GM23338 (cell line): ENCODE measurements around the gene ATF3. TPM values are rescaled to one million over a fixed set of nuclear protein-coding genes. Genes with fewer than 3 reads are reported as not detected.

Experiments
- ATAC-seq: fragments of 200-7000 bp; cut with Tn5 transposase; 3 replicates; pipeline ENCODE4 v1.9.1; 2020
- DNase-seq: peaks from one replicate; pipeline ENCODE4 v3.0.0-alpha.2; 2015; ENCODE audit warnings: low spot score
- H2AFZ ChIP-seq: fragments of 200-600 bp; sonication (generic); 2 replicates; pipeline ENCODE4 v1.8.0; 2016; ENCODE audit warnings: antibody characterized with exemption, mild to moderate bottlenecking, moderate library complexity
- H3F3A ChIP-seq: fragments of 200-600 bp; sonication (generic); replicated peaks from 2 replicates; pipeline ENCODE4 v1.8.0; 2017; ENCODE audit warnings: antibody characterized with exemption, mixed run types, low read depth
- H3K27ac ChIP-seq: fragments of 200-600 bp; sonication (generic); 2 replicates; pipeline ENCODE4 v1.6.1; 2016; ENCODE audit warnings: low read depth
- H3K27me3 ChIP-seq: fragments of 200-600 bp; sonication (generic); 2 replicates; pipeline ENCODE4 v1.8.0; 2016; ENCODE audit warnings: mild to moderate bottlenecking, mixed run types, moderate library complexity; ENCODE audit not compliant: insufficient read depth
- H3K36me3 ChIP-seq: fragments of 200-600 bp; sonication (generic); 2 replicates; pipeline ENCODE4 v1.8.0; 2016; ENCODE audit warnings: mild to moderate bottlenecking; ENCODE audit not compliant: insufficient read depth
- H3K4me1 ChIP-seq: fragments of 200-600 bp; sonication (generic); 2 replicates; pipeline ENCODE4 v1.8.0; 2016; ENCODE audit warnings: mild to moderate bottlenecking, moderate library complexity; ENCODE audit not compliant: insufficient read depth
- H3K4me2 ChIP-seq: fragments of 200-600 bp; sonication (generic); 2 replicates; pipeline ENCODE4 v1.7.1; 2017; ENCODE audit warnings: mixed run types
- H3K4me3 ChIP-seq: fragments of 200-600 bp; sonication (generic); 2 replicates; pipeline ENCODE4 v1.6.1; 2016; ENCODE audit warnings: mixed run types
- H3K79me2 ChIP-seq: fragments of 200-600 bp; sonication (generic); replicated peaks from 2 replicates; pipeline ENCODE4 v1.8.0; 2017; ENCODE audit warnings: mild to moderate bottlenecking; ENCODE audit not compliant: insufficient read depth
- H3K9me2 ChIP-seq: fragments of 200-600 bp; sonication (generic); 2 replicates; pipeline ENCODE4 v1.8.0; 2017; ENCODE audit not compliant: insufficient read depth
- H4K20me1 ChIP-seq: fragments of 200-600 bp; sonication (generic); replicated peaks from 2 replicates; pipeline ENCODE4 v1.8.0; 2017; ENCODE audit warnings: mild to moderate bottlenecking; ENCODE audit not compliant: insufficient read depth
- H3K27ac Mint-ChIP-seq: 2 replicates; pipeline ENCODE4 v1.8.0; 2020; ENCODE audit warnings: inconsistent platforms, mild to moderate bottlenecking, moderate library complexity, mixed read lengths
- H3K27me3 Mint-ChIP-seq: 3 replicates; pipeline ENCODE4 v1.8.0; 2022; ENCODE audit warnings: low read depth, mild to moderate bottlenecking, moderate library complexity, mixed read lengths, inconsistent platforms; ENCODE audit not compliant: insufficient read depth, poor library complexity
- H3K36me3 Mint-ChIP-seq: 3 replicates; pipeline ENCODE4 v1.8.0; 2021; ENCODE audit warnings: low read depth, mild to moderate bottlenecking, inconsistent platforms, moderate library complexity, mixed read lengths
- H3K4me1 Mint-ChIP-seq: 3 replicates; pipeline ENCODE4 v1.8.0; 2020; ENCODE audit warnings: mild to moderate bottlenecking, inconsistent platforms, mixed read lengths
- H3K4me3 Mint-ChIP-seq: 3 replicates; pipeline ENCODE4 v1.8.0; 2021; ENCODE audit warnings: moderate library complexity, mild to moderate bottlenecking, inconsistent platforms, mixed read lengths
- H3K9me3 Mint-ChIP-seq: 3 replicates; pipeline ENCODE4 v1.8.0; 2020; ENCODE audit warnings: moderate library complexity, mild to moderate bottlenecking, inconsistent platforms, mixed read lengths
- CREB1 ChIP-seq: fragments of 250-450 bp; sonication (Bioruptor Pico); IDR thresholded peaks from 2 replicates; pipeline ENCODE4 v1.5.0; 2020; ENCODE audit warnings: low read depth, mild to moderate bottlenecking, moderate library complexity
- EZH2phosphoT487 ChIP-seq: fragments of 200-600 bp; sonication (generic); IDR thresholded peaks from one replicate; pipeline ENCODE4 v1.8.1; 2018; ENCODE audit warnings: antibody characterized with exemption; ENCODE audit not compliant: unreplicated experiment
- JUNB ChIP-seq: IDR thresholded peaks from one replicate; pipeline ENCODE4 v1.6.1; 2016; ENCODE audit warnings: antibody characterized with exemption; ENCODE audit not compliant: unreplicated experiment
- NANOG ChIP-seq: IDR thresholded peaks from 2 replicates; pipeline ENCODE4 v1.6.1; 2016; ENCODE audit warnings: antibody characterized with exemption, borderline replicate concordance
- STAT1 ChIP-seq: IDR thresholded peaks from one replicate; pipeline ENCODE4 v1.6.1; 2016; ENCODE audit warnings: antibody characterized with exemption; ENCODE audit not compliant: unreplicated experiment
- ZNF114 ChIP-seq: fragments of 250-450 bp; sonication (Bioruptor Pico); IDR thresholded peaks from 2 replicates; pipeline ENCODE4 v1.5.0; 2020; ENCODE audit warnings: mild to moderate bottlenecking, moderate library complexity
- ZNF331 ChIP-seq: fragments of 250-450 bp; sonication (Bioruptor Pico); IDR thresholded peaks from 2 replicates; pipeline ENCODE4 v1.5.0; 2020; ENCODE audit warnings: low read depth, mild to moderate bottlenecking, moderate library complexity
- polyA plus RNA-seq: library from polyadenylated mRNA; unstranded; fragments of >200 nt; fragmentation: Nextera tagmentation; extraction: Ambion mirVana; gene quantifications from 2 replicates; pipeline ENCODE4 v1.2.1, GENCODE V29; 2016
- total RNA-seq: library from RNA; depleted of rRNA; stranded (reverse); fragments of >200 nt; shearing (Covaris generic); gene quantifications from 2 replicates; pipeline ENCODE4 v1.2.3, GENCODE V29; 2014
- TF ChIP-seq, protein P1 (sequence below): IDR thresholded peaks from one replicate; pipeline ENCODE4 v1.6.1; 2018; ENCODE audit warnings: antibody characterized with exemption; ENCODE audit not compliant: unreplicated experiment
- TF ChIP-seq, protein P2 (sequence below): fragments of 250-450 bp; sonication (Bioruptor Pico); IDR thresholded peaks from 2 replicates; pipeline ENCODE4 v1.5.0; 2020; ENCODE audit warnings: mild to moderate bottlenecking, moderate library complexity
- TF ChIP-seq, protein P3 (sequence below), 2 experiments: fragments of 200-600 bp in 1 of 2; sonication (generic) in 1 of 2; conservative IDR thresholded peaks; 2 replicates each; pipeline versions ENCODE4 v1.5.1 to v1.6.1; 2016 to 2017; ENCODE audit warnings: antibody characterized with exemption in 2 of 2, low read depth in 2 of 2, mild to moderate bottlenecking in 2 of 2, moderate library complexity in 1 of 2
- TF ChIP-seq, protein P4 (sequence below): IDR thresholded peaks from 2 replicates; pipeline ENCODE4 v1.6.1; 2016; ENCODE audit warnings: antibody characterized with exemption

The ATF3 gene
- total and polyA plus RNA-seq, 2 experiments from 2014 or later, result 12.6 to 17.2 TPM

DNA sequence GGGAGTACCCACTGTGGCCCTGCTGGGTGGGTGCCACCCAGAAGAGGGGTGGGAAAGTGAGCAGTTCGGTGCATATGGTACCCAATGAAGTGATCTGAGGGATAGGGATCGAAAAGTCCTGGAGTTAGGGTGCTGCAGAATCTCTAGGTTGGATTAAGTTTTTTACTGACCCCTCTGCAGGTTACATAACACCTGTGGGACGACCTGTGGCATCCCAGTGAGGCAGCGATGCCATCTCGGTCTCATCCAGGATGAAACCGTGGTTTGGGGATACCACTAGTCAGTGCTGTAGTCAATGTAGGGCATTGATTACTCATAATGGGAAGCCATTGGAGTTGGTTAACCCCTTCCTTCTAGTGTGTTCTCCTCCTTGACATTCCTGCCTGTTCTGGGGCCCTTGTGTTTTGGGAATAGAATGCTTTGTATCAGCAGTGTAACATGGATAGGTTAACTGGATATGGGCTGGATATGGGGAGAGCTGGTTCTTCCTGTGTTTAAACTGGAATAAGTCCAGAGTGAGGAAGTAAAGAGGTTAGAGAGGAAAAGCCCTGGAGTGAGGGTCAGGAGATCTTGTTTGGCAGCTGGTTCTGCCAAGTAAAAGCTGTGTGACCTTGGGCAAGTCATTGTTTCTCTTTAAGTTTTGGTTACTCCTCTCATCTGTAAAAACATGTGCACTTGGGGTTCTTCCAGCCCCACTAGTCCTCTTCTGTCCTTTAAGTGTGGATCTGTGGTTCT, 42.8 kb upstream of the ATF3 start:
- Mint-ChIP-seq H3K4me3 (no peak overlapping the region), H3K4me1 (peaks cover 11% of the 10 kb centered on the region), H3K36me3 (no peaks in the 10 kb centered on the region; the same call in 2 of the 3 replicates), H3K27me3 (no peaks in the 10 kb centered on the region), H3K27ac (no peak overlapping the region), H3K9me3 (no peaks in the 10 kb centered on the region)
- Histone ChIP-seq H3K79me2 (no peaks in the 10 kb centered on the region), H4K20me1 (no peaks in the 10 kb centered on the region), H3K9me2 (no peaks in the 10 kb centered on the region), H3K27me3 (no peaks in the 10 kb centered on the region), H3K4me2 (no peak overlapping the region), H2AFZ (no peak overlapping the region), H3F3A (no peaks in the 10 kb centered on the region), H3K27ac (no peak overlapping the region), H3K36me3 (no peaks in the 10 kb centered on the region), H3K4me1 (no peaks in the 10 kb centered on the region), H3K4me3 (no peak overlapping the region)
- no peak for ATAC-seq
- no peak for DNase-seq
- no peak for TF ChIP-seq NANOG
- TF ChIP-seq, protein P1, sequence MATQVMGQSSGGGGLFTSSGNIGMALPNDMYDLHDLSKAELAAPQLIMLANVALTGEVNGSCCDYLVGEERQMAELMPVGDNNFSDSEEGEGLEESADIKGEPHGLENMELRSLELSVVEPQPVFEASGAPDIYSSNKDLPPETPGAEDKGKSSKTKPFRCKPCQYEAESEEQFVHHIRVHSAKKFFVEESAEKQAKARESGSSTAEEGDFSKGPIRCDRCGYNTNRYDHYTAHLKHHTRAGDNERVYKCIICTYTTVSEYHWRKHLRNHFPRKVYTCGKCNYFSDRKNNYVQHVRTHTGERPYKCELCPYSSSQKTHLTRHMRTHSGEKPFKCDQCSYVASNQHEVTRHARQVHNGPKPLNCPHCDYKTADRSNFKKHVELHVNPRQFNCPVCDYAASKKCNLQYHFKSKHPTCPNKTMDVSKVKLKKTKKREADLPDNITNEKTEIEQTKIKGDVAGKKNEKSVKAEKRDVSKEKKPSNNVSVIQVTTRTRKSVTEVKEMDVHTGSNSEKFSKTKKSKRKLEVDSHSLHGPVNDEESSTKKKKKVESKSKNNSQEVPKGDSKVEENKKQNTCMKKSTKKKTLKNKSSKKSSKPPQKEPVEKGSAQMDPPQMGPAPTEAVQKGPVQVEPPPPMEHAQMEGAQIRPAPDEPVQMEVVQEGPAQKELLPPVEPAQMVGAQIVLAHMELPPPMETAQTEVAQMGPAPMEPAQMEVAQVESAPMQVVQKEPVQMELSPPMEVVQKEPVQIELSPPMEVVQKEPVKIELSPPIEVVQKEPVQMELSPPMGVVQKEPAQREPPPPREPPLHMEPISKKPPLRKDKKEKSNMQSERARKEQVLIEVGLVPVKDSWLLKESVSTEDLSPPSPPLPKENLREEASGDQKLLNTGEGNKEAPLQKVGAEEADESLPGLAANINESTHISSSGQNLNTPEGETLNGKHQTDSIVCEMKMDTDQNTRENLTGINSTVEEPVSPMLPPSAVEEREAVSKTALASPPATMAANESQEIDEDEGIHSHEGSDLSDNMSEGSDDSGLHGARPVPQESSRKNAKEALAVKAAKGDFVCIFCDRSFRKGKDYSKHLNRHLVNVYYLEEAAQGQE, result no peak
- TF ChIP-seq, protein P2, sequence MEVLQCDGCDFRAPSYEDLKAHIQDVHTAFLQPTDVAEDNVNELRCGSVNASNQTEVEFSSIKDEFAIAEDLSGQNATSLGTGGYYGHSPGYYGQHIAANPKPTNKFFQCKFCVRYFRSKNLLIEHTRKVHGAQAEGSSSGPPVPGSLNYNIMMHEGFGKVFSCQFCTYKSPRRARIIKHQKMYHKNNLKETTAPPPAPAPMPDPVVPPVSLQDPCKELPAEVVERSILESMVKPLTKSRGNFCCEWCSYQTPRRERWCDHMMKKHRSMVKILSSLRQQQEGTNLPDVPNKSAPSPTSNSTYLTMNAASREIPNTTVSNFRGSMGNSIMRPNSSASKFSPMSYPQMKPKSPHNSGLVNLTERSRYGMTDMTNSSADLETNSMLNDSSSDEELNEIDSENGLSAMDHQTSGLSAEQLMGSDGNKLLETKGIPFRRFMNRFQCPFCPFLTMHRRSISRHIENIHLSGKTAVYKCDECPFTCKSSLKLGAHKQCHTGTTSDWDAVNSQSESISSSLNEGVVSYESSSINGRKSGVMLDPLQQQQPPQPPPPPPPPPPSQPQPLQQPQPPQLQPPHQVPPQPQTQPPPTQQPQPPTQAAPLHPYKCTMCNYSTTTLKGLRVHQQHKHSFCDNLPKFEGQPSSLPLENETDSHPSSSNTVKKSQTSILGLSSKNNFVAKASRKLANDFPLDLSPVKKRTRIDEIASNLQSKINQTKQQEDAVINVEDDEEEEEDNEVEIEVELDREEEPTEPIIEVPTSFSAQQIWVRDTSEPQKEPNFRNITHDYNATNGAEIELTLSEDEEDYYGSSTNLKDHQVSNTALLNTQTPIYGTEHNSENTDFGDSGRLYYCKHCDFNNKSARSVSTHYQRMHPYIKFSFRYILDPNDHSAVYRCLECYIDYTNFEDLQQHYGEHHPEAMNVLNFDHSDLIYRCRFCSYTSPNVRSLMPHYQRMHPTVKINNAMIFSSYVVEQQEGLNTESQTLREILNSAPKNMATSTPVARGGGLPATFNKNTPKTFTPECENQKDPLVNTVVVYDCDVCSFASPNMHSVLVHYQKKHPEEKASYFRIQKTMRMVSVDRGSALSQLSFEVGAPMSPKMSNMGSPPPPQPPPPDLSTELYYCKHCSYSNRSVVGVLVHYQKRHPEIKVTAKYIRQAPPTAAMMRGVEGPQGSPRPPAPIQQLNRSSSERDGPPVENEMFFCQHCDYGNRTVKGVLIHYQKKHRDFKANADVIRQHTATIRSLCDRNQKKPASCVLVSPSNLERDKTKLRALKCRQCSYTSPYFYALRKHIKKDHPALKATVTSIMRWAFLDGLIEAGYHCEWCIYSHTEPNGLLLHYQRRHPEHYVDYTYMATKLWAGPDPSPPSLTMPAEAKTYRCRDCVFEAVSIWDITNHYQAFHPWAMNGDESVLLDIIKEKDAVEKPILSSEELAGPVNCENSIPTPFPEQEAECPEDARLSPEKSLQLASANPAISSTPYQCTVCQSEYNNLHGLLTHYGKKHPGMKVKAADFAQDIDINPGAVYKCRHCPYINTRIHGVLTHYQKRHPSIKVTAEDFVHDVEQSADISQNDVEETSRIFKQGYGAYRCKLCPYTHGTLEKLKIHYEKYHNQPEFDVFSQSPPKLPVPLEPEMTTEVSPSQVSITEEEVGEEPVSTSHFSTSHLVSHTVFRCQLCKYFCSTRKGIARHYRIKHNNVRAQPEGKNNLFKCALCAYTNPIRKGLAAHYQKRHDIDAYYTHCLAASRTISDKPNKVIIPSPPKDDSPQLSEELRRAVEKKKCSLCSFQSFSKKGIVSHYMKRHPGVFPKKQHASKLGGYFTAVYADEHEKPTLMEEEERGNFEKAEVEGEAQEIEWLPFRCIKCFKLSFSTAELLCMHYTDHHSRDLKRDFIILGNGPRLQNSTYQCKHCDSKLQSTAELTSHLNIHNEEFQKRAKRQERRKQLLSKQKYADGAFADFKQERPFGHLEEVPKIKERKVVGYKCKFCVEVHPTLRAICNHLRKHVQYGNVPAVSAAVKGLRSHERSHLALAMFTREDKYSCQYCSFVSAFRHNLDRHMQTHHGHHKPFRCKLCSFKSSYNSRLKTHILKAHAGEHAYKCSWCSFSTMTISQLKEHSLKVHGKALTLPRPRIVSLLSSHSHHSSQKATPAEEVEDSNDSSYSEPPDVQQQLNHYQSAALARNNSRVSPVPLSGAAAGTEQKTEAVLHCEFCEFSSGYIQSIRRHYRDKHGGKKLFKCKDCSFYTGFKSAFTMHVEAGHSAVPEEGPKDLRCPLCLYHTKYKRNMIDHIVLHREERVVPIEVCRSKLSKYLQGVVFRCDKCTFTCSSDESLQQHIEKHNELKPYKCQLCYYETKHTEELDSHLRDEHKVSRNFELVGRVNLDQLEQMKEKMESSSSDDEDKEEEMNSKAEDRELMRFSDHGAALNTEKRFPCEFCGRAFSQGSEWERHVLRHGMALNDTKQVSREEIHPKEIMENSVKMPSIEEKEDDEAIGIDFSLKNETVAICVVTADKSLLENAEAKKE (CRISPR knock-in tag), result no peak
- TF ChIP-seq, protein P3, sequence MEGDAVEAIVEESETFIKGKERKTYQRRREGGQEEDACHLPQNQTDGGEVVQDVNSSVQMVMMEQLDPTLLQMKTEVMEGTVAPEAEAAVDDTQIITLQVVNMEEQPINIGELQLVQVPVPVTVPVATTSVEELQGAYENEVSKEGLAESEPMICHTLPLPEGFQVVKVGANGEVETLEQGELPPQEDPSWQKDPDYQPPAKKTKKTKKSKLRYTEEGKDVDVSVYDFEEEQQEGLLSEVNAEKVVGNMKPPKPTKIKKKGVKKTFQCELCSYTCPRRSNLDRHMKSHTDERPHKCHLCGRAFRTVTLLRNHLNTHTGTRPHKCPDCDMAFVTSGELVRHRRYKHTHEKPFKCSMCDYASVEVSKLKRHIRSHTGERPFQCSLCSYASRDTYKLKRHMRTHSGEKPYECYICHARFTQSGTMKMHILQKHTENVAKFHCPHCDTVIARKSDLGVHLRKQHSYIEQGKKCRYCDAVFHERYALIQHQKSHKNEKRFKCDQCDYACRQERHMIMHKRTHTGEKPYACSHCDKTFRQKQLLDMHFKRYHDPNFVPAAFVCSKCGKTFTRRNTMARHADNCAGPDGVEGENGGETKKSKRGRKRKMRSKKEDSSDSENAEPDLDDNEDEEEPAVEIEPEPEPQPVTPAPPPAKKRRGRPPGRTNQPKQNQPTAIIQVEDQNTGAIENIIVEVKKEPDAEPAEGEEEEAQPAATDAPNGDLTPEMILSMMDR (conservative IDR thresholded peaks at IDR 0.05; ENCODE audit: low read depth in 2 of 2), result no peak
- TF ChIP-seq, protein P4, sequence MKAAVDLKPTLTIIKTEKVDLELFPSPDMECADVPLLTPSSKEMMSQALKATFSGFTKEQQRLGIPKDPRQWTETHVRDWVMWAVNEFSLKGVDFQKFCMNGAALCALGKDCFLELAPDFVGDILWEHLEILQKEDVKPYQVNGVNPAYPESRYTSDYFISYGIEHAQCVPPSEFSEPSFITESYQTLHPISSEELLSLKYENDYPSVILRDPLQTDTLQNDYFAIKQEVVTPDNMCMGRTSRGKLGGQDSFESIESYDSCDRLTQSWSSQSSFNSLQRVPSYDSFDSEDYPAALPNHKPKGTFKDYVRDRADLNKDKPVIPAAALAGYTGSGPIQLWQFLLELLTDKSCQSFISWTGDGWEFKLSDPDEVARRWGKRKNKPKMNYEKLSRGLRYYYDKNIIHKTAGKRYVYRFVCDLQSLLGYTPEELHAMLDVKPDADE, result no peak
- no peak for TF ChIP-seq STAT1
- TF ChIP-seq ZNF114 (CRISPR knock-in tag), result no peak
- TF ChIP-seq CREB1 (CRISPR knock-in tag), result no peak
- no peak for TF ChIP-seq JUNB
- TF ChIP-seq ZNF331 (CRISPR knock-in tag), result no peak
- no peak for TF ChIP-seq EZH2phosphoT487
